PC-3 (cell line): ENCODE data around the gene SIGLEC10.

Experiments
- EZH2phosphoT487 ChIP-seq: fragments of 300-600 bp; sonication (generic); IDR thresholded peaks from 2 replicates; pipeline ENCODE4 v1.6.1; 2018; ENCODE audit warnings: mild to moderate bottlenecking, antibody characterized with exemption, low read length, borderline replicate concordance
- TF ChIP-seq, protein P1 (sequence below): fragments of 300-600 bp; sonication (generic); conservative IDR thresholded peaks from 2 replicates; pipeline ENCODE4 v1.5.1; 2017; ENCODE audit warnings: antibody characterized with exemption, low read depth, mild to moderate bottlenecking, low read length

DNA sequence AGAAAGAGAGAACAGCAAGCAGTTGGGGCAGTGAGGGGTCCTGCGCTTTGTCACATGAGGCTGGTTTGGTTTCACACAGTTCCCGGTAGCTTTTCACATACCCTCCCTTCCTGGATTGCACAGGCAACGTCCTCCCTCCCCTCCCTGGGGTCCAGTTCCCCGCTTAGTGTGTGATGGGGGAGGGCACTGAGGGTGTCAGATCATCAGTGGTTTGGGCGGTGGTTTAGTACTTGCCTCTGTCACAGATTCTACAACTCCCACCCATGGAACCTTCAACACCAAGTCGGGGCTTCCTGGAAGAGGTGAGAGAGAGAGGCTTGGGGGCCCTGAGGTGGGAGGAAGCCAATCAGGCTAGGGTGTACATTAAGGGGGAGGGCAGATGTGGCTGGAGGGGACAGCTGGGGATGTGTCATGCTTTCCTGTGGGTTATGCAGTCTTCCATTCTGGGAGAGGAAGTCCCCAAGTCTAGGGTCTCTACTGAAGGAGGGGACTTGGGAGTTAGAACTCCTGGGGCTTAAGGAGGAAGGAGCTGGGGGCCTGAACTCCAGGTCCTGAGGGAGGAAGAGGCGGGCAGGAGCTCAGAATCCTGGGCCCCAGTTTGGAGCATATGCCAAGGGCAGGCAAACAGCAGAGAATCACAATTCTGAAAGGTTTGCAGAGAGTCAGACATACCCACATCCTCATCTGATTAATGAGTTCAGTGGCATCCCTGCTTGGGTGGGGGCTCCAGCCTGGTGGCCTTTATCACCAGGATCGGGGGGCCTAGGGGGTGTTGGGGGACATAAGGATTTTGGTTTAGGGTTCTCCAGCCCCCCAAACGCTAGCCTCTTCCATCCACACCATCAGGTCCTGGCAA lies 44.6 kb downstream of the SIGLEC10 start, which contains the start of gene NKG7:
- TF ChIP-seq, protein P1, sequence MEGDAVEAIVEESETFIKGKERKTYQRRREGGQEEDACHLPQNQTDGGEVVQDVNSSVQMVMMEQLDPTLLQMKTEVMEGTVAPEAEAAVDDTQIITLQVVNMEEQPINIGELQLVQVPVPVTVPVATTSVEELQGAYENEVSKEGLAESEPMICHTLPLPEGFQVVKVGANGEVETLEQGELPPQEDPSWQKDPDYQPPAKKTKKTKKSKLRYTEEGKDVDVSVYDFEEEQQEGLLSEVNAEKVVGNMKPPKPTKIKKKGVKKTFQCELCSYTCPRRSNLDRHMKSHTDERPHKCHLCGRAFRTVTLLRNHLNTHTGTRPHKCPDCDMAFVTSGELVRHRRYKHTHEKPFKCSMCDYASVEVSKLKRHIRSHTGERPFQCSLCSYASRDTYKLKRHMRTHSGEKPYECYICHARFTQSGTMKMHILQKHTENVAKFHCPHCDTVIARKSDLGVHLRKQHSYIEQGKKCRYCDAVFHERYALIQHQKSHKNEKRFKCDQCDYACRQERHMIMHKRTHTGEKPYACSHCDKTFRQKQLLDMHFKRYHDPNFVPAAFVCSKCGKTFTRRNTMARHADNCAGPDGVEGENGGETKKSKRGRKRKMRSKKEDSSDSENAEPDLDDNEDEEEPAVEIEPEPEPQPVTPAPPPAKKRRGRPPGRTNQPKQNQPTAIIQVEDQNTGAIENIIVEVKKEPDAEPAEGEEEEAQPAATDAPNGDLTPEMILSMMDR, result no peak
- TF ChIP-seq EZH2phosphoT487, result no peak
